HG02642 (cell line): ENCODE results near the gene ACOT12.

ENCODE experiments used
- ATAC-seq: cut with Tn5 transposase; IDR thresholded peaks from one replicate; pipeline ENCODE4 v1.9.1; 2021; ENCODE audit warnings: mild to moderate bottlenecking; ENCODE audit not compliant: unreplicated experiment, poor library complexity

Gene ACOT12

DNA sequence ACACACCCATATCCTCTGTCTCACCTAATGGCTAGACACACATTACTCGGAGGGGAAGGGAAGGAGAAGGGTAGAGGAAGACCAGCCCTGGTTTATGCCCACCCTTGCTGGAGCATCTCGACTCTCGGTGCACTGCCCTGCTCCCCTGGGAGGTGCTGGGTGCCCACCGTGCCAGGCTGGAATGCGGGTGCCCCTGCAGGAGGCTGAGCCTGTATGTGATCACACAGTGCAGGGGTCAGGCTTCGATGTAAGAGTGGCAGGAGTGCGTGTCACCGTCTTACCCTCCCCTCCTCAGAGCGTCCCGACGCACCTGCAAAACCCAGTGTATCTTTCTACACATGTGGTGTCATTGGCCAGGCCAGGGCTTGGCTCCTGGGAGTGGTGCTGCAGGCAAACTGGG is 7.3 kb upstream of the ACOT12 start:
- ATAC-seq: no peak

- ATAC-seq: no peak
These were observed 6.4 kb upstream of the ACOT12 start for GRCh38 chr5:81400375-81400774.

- ATAC-seq: no peak
These were observed 4.8 kb upstream of the ACOT12 start for GRCh38 chr5:81398741-81399140.

GRCh38 chr5:81397176-81397575 is 3.2 kb upstream of the ACOT12 start:
- ATAC-seq: no peak

DNA sequence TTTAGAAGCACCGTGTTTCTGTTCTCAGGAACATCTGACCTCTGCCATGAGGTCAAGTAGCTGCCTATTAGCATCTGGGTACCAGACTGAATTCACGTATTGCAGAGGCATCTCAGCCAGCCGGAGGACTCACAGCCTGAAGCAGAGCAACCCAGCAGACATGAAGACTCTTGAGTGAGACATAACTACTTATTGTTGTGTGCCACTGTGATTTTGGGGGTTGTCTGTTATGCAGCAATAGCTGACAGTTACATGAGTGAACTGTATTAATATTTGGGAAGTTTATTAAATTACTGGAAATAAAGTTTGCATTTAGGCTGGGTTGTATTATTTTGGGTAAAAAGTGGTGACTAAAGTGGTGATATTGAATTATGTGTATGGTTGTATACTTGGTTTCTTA is 1.3 kb upstream of the ACOT12 start:
- ATAC-seq: no peak

DNA sequence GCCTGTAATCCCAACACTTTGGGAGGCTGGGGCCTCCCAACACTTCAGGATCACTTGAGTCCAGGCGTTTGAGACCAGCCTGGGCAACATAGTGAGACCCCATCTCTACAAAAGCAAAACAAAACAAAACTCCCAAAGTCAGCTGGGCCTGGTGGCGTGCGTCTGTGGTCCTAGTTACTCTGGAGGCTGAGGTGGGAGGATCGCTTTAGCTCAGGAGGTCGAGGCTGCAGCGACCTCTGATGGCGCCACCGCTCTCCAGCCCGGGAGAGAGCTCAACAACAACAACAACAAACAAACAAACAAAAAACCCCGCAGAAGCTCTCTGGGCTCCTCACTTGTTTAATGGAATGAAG is 528 bp downstream of the ACOT12 start:
- no peak for ATAC-seq

- no peak for ATAC-seq
These were observed 4.9 kb downstream of the ACOT12 start for GRCh38 chr5:81389025-81389424.

GRCh38 chr5:81388169-81388568 is 5.8 kb downstream of the ACOT12 start:
- ATAC-seq: no peak

- ATAC-seq: no peak
These were observed 10.1 kb downstream of the ACOT12 start for GRCh38 chr5:81383867-81384266.

- ATAC-seq: no peak
These were observed 22.5 kb downstream of the ACOT12 start for GRCh38 chr5:81371354-81371876.

DNA sequence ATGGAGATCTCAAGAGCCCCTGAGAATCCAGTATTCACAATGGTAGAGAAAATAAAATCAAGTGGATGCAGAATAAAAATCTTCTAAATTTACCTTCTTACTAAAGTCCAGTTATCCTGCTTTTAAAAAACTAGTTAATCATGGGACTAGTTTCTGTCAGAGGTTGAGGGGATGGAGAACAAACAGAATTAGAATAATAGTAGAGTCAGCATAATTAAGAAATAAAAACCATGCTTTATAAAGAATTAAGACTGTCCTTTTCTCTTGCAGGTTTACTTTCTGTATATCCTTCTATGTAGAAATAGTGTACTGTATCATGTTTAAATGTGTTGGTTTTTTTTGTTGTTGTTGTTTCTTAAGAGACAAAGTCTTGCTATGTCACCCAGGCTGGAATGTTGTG is 23.0 kb downstream of the ACOT12 start:
- ATAC-seq: no peak

DNA sequence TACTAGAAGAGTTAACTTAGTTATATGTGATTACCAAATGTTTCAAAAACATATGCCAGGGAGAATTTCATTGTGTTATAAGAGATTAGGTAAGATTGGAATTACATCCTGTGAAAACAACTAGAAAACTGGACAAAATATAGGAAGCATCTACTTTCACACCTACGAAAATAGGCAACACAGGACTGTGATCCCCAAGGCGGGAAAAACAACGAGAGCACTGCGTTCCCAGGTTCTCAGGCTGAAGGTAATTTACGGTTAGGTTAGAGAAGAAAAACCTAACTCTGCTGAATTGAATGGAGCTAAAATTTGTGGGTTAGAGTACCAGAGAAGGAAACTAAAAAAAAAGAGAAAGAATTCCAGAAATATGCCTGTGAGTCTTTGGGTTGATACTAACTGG is 28.4 kb downstream of the ACOT12 start:
- ATAC-seq: no peak

- no peak for ATAC-seq
These were observed 30.7 kb downstream of the ACOT12 start for GRCh38 chr5:81363093-81363871.

DNA sequence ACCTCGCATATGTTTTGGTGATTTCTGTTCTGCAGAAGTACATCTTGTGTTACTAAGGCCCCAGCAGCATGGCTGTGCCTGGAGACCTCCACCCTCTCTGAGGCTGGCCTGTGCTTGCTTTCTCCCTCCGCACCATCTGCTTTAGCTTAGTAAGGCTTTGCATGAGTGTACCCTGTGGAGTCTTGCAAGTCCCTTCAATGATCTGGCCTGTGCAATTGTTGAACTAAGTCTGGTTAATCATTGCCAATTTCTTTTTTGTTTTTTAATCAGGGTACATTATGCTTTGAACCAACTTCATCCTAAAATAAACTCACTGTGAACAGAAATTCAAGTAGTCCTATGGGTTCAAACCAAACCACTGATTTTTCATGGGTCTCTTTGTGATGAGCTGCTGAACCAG is 32.3 kb downstream of the ACOT12 start:
- ATAC-seq: no peak

GRCh38 chr5:81360640-81361039 is 33.3 kb downstream of the ACOT12 start:
- ATAC-seq: no peak

- ATAC-seq: no peak
These were observed 34.1 kb downstream of the ACOT12 start for GRCh38 chr5:81359881-81360280.

DNA sequence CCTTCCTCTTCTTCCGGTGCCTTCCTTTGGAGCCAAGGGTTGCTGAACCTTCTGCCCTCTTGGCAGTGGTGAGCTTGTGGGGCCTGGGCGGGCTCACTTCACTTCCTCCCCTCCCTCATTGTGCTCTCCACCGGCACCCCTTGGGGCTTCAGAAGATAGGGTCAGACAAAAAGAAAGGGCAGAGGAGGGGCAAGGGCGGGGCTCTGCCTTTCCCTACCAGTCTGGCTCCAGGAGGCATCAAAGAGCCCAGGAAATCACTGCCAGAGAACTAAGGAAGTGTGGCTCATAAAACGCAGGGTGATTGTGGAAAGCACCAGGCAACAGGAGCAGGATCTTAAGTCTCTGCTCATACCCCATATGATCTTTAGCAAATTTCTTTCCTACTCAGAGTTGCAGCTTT is 34.8 kb downstream of the ACOT12 start:
- ATAC-seq: no peak

DNA sequence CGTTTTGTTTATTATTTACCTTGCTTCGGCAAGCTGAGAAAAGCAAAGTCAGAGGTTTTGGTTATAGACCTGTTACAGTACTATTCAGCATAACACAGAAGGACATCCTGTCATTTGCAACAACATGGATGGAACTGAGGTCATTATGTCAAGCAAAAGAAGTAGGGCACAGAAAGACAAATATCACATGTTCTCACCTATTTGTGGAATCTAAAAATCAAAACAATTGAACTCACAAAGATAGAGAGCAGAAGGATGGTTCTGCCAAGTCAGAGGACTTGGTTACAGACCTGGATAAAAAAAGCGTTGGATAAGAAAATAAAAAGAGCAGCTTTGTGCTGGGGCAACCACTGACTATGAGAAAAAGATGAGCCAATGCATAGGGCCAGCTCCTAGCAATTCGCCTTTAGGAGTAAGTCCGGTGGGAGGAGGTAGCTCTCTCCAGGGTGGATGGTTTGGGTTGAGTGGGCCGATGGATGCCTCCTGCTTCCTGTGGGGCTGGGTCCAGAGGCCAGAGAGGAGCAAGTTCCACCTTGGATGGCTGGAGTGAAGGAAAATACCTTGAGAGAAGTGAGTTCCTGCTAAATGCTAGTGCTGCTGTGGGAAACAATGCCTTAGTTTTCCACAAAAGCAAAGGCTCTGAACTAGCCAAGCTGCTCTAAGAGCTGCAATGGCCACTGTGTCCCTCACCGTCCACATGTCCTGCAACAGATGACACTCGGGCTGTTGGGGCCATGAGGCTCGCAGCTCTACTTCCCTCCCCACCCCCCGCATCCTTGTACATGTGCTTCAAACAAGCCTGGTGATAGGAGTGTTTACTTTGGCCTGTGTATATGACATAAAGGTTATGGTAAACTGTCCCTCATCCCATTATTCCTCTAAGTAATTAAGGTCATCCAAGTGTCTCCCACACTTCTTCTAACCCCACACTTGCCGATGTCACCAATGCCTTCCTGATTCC is 38.4 kb downstream of the ACOT12 start:
- ATAC-seq: no peak

- no peak for ATAC-seq
These were observed 39.8 kb downstream of the ACOT12 start for GRCh38 chr5:81354093-81354492.

- ATAC-seq: no peak
These were observed 40.7 kb downstream of the ACOT12 start for GRCh38 chr5:81353189-81353588.

DNA sequence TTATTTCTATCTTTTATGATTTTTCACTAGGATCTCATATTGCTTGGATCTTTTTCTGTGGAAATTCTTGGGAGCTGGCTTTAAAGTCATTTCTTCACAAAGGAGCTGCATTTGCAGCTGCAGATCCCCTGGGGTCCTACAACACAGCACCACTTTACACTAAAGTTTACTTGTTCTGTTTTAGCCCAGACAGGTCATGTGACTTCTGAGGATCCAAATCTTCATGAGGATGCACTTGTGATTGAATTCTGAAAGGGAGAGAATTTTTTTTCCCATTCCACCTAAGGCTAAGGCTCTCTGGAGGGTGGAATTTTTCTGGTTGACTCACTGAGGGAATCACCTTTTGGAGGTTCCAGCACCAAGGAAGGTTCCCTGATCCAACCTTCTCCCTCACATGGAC is 43.4 kb downstream of the ACOT12 start:
- ATAC-seq: no peak
